Right hindlimb (tissue), 1 donor: ENCODE results near the gene CRAMP1.
"Not testable (repeated sequence)": the region's sequence is repeated elsewhere in the genome, so short reads cannot be mapped to it uniquely, and the experiment has no call there.

Source experiments
- DNase-seq: peaks from one replicate; pipeline ENCODE4 v3.0.0-alpha.2; 2018

CRAMP1 gene

GRCh38 chr16:1612320-1613111 lies at the start of gene CRAMP1:
CRAMP1 (plus strand) TSS chr16:1612360; CDS start chr16:1614640, 2,280 bp downstream.
- no peak for DNase-seq

DNA sequence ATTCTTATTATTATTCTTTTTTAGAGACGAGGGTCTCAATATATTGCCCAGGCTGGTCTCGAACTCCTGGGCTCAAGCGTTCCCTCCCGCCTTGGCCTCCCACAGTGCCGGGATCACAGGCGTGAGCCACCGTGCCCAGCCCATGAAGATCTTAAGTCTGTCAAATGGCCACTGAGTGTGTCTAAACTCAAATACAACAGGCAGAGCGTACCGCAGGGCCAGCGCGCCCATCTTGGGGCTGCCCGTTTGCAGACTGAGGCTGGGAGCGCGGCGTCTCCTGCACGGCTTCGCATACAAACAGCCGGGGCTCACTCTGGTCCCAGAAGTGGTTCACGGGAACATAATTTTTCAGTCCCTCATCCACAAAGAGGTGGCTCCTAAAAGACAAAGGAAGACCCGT lies 48.4 kb upstream of the CRAMP1 start:
- DNase-seq: no peak

- no peak for DNase-seq
Observed at GRCh38 chr16:1564325-1564724, 47.8 kb upstream of the CRAMP1 start.

- no peak for DNase-seq
Observed at GRCh38 chr16:1565083-1565805, 46.9 kb upstream of the CRAMP1 start.

DNA sequence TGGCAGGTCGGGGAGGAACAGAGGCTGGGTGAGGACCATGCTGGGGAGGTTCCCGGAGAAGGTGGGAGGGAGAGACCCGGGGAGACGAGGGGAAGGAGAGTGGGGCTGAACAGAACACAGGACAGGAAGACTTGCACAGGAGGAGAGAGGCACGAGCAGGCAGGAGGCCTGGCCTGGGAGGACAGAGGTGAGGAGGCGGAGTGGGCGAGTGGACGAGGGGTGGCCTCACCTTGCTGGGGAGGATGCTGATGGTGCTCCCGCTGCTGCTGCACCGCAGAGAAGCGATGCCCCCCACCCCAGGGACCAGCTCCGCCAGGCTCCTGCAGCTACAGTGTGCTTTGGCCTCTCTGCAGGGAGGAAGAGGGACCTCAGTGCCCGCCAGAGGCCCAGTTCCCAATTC lies 44.2 kb upstream of the CRAMP1 start:
- no peak for DNase-seq

DNA sequence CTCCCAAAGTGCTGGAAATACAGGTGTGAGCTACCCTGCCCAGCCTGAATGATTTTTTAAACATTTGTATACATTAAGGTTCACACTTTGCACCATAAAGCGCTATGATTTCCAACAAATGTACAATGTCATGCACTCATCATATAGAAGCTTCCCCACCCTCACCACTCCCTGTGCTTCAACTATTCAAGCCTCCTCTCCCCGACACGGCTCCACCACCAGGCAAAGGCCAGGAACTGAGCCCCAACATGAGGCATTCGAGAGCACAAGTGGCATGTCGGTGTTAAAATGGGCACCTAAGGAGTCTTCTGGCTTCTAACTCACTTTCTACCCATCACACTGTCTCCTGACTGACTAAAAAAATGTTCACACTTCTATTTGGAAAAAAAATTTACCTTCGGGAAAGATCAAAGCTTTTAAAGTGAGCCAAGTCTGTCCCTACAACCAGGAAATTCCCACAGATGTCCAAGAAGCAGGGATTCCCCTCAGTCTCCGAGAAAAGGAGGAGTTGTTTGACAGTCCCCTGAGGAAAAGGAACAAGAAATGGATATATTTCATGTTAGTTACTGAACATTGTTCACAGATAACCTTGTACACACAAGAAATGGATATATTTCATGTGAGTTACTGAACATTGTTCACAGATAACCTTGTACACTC lies 41.0 kb upstream of the CRAMP1 start:
- no peak for DNase-seq

- DNase-seq: no peak
Observed at GRCh38 chr16:1572673-1573072, 39.5 kb upstream of the CRAMP1 start.

DNA sequence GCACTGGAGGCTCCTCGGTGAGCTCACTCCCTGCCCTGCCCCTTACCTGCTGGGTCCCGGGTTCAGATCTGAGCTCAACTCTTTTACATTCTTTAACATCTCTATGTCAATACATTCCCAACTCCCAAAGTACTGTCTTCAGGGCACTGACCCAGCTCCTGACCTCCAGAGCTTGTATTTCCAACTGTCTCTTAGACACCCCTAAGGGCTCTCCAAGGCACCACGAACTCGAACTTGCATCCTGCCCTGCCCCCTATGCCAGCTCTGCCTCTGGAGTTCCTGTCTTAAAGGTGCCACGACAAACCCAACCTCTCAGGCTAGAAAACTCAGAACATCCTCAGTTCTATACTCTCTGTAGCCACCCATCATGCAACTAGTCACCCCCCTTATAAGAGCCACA lies 38.9 kb upstream of the CRAMP1 start:
- DNase-seq: no peak

DNA sequence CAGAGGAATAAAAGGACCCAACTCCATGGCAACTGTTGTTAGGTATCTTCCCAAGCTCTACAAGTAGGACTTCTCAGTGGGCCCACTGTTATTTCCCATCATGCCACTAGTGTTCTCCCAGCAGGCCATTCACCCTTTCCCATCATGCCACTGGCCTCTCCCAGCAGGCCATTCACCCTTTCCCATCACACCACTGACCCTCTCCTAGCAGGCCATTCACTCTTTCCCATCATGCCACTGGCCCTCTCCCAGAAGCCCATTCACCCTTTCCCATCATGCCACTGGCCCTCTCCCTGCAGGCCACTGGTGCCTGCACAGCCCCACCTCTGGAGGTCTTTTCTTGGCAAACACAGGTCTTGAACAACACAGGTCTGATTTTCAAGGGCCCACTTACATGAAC lies 36.6 kb upstream of the CRAMP1 start:
- no peak for DNase-seq

DNA sequence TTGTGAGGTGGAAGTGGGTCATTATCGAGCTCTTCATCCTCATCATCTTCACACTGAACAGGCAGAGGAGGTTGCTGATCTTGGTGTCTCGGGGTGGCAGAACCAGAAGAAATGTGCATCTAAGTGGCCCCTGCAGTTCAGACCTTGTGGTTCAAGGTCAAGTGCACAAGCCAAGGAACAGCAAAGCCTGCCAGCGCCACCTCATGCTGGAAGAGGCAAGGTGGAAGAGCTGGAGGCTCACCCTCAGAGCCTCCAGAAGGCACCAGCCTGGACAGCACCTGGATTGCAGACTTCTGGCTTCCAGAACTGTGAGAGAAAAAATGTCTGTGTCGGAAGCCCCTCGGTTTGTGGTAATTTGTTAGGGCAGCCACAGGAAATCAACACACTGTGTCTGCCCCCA lies 32.9 kb upstream of the CRAMP1 start:
- no peak for DNase-seq

GRCh38 chr16:1580256-1580655 lies 31.9 kb upstream of the CRAMP1 start:
- no peak for DNase-seq

DNA sequence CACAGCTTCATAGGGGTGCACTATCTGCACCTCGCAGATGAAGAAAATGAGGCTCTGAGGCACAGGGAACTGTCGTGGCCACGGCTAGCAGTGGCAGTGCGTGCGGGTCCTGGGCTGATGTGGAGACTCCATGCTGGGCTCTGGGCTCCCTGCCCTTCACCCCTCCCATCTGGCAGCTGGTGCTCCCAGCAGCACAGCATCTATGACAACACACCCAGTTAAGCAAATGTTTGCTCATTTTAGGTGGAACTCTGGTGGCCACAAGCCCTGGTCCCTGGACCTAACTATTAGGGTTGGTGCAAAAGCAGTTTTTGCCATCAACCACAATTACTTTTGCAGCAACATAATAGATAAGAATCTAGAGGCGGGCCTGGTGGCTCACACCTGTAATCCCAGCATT lies 31.2 kb upstream of the CRAMP1 start:
- DNase-seq: no peak

- DNase-seq: no peak
Observed at GRCh38 chr16:1581804-1582203, 30.4 kb upstream of the CRAMP1 start.

GRCh38 chr16:1583180-1583579 lies 29.0 kb upstream of the CRAMP1 start:
- DNase-seq: no peak

DNA sequence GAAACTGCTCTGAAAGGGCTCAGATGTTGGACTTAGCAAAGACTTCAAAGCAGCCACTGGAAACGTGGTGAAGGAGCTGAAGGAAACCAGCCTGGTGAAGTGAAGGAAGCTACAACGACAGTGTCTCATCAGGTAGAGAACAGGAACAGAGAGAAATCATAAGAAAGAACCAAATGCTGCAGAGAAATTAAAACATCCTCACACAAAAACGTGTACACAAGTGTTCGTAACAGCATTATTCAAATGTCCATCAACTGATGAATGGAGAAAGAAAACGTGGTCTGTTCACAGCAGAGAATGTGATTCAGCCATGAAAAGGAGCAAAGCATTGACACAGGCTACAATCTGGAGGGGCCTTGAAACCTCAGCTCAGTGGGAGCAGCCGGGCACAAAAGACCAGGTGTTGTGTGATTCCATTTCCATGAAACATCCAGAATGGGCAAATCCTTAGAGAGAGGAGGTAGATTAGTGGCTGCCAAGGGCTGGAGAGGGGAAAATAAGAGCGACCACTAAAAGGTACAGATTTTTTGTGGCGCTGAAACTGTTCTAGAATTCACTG lies 27.2 kb upstream of the CRAMP1 start:
- DNase-seq: no peak

GRCh38 chr16:1590366-1590765 lies 21.8 kb upstream of the CRAMP1 start:
- DNase-seq: no peak

DNA sequence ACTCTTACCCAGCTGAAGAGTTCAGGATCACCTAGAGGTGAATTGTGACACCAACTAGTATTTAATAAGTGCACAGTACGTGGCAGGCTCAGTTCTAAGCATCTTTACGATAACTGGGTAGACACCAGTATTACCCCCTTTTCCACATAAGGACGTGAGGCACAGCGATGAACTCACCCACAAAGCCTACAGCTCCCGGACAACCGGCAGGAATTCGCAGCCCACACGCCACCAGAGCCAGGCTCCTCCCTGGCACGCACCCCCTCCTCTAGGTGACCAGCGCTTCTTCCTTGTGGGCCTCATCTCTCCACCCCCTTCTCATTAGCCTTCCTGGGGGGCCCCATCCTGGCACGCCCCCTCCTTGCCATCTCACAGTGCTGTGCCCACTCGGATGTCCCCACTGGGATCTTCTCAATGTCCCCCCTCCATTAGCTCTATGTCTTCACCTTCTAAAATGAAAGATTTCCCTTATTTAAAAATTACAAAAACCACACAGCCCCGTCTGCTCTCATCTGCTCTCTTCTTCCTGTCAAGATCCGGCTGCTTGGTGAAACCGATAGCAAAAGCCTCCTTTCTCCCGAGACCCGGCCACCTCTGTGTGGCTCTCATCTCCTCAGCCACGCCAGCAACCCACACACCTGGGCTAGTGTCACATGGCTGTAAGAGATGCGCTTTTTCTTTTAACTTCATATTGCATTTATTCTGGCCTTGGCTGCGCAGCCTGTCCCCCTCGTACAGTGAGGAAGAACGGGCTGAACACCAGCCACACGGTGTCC lies 21.0 kb upstream of the CRAMP1 start:
- DNase-seq: no peak

DNA sequence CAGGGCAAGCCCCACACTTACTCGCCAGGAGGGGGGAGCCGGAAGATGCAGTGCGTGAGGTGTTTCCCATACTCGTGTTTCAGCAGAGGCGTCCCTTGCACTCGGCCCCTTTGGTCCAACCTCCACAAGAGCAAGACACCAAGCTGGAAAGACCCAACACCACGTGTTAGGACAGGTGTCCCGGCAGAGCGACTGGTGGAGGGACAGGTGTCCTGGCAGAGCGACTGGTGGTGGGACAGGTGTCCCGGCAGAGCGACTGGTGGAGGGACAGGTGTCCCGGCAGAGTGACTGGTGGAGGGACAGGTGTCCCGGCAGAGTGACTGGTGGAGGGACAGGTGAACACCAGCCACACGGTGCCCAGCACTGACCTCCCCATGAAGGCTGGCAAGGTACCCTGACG lies 19.7 kb upstream of the CRAMP1 start:
- no peak for DNase-seq

GRCh38 chr16:1595511-1595910 lies 16.6 kb upstream of the CRAMP1 start:
- not testable (repeated sequence) for DNase-seq

GRCh38 chr16:1596516-1596915 lies 15.6 kb upstream of the CRAMP1 start:
- no peak for DNase-seq

GRCh38 chr16:1597154-1597553 lies 15.0 kb upstream of the CRAMP1 start:
- DNase-seq: no peak

DNA sequence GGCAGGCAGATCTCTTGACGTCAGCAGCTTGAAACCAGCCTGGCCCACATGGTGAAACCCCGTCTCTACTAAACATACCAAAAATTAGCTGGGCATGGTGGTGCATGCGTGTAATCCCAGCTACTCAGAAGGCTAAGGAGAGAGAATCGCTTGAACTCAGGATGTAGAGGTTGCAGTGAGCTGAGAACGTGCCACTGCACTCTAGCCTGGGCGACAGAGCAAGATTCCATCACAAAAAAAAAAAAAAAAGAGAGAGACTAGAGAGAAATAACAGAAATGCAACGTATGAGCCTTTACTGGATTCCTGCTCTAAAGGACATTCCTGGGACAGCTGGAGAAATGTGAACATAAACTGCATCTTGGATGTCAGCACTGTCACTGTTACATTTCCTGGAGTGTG lies 11.1 kb upstream of the CRAMP1 start:
- no peak for DNase-seq

- DNase-seq: no peak
Observed at GRCh38 chr16:1601489-1601888, 10.7 kb upstream of the CRAMP1 start.
